ENCODE results near the gene EEF1G.
"Not testable (repeated sequence)": the region's sequence is repeated elsewhere in the genome, so short reads cannot be mapped to it uniquely, and the experiment has no call there.

EEF1G gene

GRCh38 chr11:62573592-62574362, at the start of gene EEF1G:
Gene EEF1G, minus strand, starts transcription at chr11:62573891. Its CDS starts 49 bp downstream, at chr11:62573842.
- peak; percentile 97 for DNase-seq (ENCODE audit: low read depth)

- DNase-seq (ENCODE audit: low read depth), result no peak
Observed at GRCh38 chr11:62622476-62623089, 48.9 kb upstream of the EEF1G start.

- DNase-seq (ENCODE audit: low read depth), result peak; percentile 97
Observed at GRCh38 chr11:62621567-62622470, 48.1 kb upstream of the EEF1G start, which contains the start of gene B3GAT3. Gene B3GAT3, minus strand, starts transcription at chr11:62621986. Its CDS starts 39 bp downstream, at chr11:62621947.

- DNase-seq (ENCODE audit: low read depth), result no peak
Observed at GRCh38 chr11:62621027-62621566, 47.4 kb upstream of the EEF1G start.

- not testable (repeated sequence) for DNase-seq (ENCODE audit: low read depth)
Observed at GRCh38 chr11:62616957-62617356, 43.3 kb upstream of the EEF1G start.

GRCh38 chr11:62615521-62615920, 41.8 kb upstream of the EEF1G start:
- DNase-seq (ENCODE audit: low read depth), result no peak

- DNase-seq (ENCODE audit: low read depth), result peak; percentile 41
Observed at GRCh38 chr11:62614275-62614674, 40.6 kb upstream of the EEF1G start.

GRCh38 chr11:62613291-62613778, 39.6 kb upstream of the EEF1G start:
- DNase-seq (ENCODE audit: low read depth), result no peak

- DNase-seq (ENCODE audit: low read depth), result peak; percentile 83
Observed at GRCh38 chr11:62612366-62613290, 38.9 kb upstream of the EEF1G start, which contains the start of the genes EML3 and ROM1. Gene EML3, minus strand, starts transcription at chr11:62612775. Its CDS starts 318 bp downstream, at chr11:62612457. Gene ROM1, plus strand, starts transcription at chr11:62613257. Its CDS starts 25 bp downstream, at chr11:62613282.

GRCh38 chr11:62611705-62612365, 38.1 kb upstream of the EEF1G start:
- DNase-seq (ENCODE audit: low read depth), result no peak

- DNase-seq (ENCODE audit: low read depth), result no peak
Observed at GRCh38 chr11:62610814-62611704, 37.4 kb upstream of the EEF1G start.

- no peak for DNase-seq (ENCODE audit: low read depth)
Observed at GRCh38 chr11:62610403-62610802, 36.7 kb upstream of the EEF1G start.

- DNase-seq (ENCODE audit: low read depth), result no peak
Observed at GRCh38 chr11:62608776-62609175, 35.1 kb upstream of the EEF1G start.

- no peak for DNase-seq (ENCODE audit: low read depth)
Observed at GRCh38 chr11:62607714-62608113, 34.0 kb upstream of the EEF1G start.

GRCh38 chr11:62605902-62606301, 32.2 kb upstream of the EEF1G start:
- no peak for DNase-seq (ENCODE audit: low read depth)

GRCh38 chr11:62605467-62605866, 31.8 kb upstream of the EEF1G start:
- DNase-seq (ENCODE audit: low read depth), result no peak

GRCh38 chr11:62604460-62605120, 30.9 kb upstream of the EEF1G start:
- DNase-seq (ENCODE audit: low read depth), result no peak

GRCh38 chr11:62603776-62604299, 30.1 kb upstream of the EEF1G start:
- no peak for DNase-seq (ENCODE audit: low read depth)
